Uterus (tissue), 2 donors: ENCODE results near the gene FBH1.

ENCODE experiments used
- POLR2A ChIP-seq, 2 donors: fragments of 450-650 bp; IDR thresholded peaks; one replicate each; pipeline ENCODE4 v1.6.1; 2016; ENCODE audit warnings: antibody characterized with exemption in 2 of 2, mild to moderate bottlenecking in 1 of 2, moderate library complexity in 1 of 2
- TF ChIP-seq, protein P1 (sequence below), 4 experiments: fragments of 200-600 bp in 2 of 4; fragments of 450-650 bp in 2 of 4; sonication (generic) in 2 of 4; IDR thresholded peaks; one replicate each; pipeline ENCODE4 v1.5.1; 2016 to 2019; ENCODE audit warnings: antibody characterized with exemption in 4 of 4, mild to moderate bottlenecking in 2 of 4, moderate library complexity in 1 of 4

DNA sequence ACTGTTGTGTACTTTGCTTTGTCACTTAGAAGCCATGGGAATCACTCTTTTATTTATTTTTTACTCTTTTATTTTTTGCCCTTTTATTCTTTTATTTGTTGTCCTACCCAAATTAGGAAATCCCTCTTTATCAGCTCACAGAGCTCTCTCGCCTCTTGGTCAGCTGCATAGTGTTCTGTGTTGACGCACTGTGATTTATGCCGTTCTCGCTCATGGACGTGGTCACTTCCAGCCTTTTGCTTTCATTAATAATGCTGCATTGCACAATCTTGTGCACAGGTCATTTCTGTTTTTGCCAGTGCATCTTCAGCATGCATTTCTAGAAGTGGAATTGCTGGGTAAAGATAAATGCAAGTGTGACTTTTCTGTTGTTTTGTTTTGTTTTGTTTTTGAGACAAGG lies 42.3 kb downstream of the FBH1 start:
- TF ChIP-seq, protein P1, sequence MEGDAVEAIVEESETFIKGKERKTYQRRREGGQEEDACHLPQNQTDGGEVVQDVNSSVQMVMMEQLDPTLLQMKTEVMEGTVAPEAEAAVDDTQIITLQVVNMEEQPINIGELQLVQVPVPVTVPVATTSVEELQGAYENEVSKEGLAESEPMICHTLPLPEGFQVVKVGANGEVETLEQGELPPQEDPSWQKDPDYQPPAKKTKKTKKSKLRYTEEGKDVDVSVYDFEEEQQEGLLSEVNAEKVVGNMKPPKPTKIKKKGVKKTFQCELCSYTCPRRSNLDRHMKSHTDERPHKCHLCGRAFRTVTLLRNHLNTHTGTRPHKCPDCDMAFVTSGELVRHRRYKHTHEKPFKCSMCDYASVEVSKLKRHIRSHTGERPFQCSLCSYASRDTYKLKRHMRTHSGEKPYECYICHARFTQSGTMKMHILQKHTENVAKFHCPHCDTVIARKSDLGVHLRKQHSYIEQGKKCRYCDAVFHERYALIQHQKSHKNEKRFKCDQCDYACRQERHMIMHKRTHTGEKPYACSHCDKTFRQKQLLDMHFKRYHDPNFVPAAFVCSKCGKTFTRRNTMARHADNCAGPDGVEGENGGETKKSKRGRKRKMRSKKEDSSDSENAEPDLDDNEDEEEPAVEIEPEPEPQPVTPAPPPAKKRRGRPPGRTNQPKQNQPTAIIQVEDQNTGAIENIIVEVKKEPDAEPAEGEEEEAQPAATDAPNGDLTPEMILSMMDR (IDR thresholded peaks at IDR 0.05) = no peak
- no peak for TF ChIP-seq POLR2A (IDR thresholded peaks at IDR 0.05)
